Inferior parietal cortex (tissue), 1 donor: ENCODE data around the gene OPA3.
"Not testable (repeated sequence)": the region's sequence is repeated elsewhere in the genome, so short reads cannot be mapped to it uniquely, and the experiment has no call there.

ENCODE experiments used
- DNase-seq: peaks from one replicate; pipeline ENCODE4 v3.0.0-alpha.2; 2016; ENCODE audit errors: extremely low spot score

Gene OPA3

DNA sequence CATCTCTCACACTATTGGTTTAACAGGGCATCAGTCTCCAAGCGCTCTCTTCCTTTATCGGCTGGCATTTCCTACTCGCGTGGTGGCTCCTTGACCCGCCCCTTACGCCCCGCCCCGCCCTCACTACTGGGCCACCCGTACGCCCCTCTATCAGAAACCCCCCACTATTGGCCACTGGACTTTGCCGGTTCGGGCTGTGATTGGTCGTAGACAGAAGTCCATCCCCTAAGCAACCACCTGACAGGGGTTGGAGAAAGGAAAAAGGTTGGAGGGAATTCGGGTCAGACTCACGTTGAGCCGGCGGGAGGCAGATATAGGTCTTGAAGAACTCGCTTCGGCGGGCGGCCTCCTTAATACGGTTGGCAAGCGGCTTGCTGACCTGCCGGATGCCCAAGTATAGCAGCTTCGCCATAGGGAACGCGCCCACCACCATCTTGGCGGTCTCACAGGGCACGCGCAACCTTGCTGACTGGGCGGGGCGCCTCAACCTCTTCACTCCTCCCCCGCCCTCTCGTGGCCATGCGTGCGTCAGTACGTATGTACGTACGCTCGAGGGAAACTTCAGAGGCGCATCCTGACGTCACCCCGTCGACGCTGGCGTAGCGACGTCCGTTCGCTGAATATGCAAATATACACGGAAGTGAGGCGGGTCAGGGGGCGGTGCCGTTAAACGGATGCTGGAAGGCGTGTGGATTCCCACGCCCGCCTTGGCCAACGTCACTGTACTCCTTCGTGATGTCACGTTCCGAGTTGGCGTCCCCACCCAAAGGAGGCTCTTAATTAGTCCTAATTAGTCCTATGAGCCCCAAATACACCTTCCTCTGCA lies at the start of gene OPA3:
Gene OPA3 (minus strand): TSS at position 471 of the 826 bp plus-strand sequence. CDS start 38 bp downstream, at position 433.
- DNase-seq: peak; percentile 99

DNA sequence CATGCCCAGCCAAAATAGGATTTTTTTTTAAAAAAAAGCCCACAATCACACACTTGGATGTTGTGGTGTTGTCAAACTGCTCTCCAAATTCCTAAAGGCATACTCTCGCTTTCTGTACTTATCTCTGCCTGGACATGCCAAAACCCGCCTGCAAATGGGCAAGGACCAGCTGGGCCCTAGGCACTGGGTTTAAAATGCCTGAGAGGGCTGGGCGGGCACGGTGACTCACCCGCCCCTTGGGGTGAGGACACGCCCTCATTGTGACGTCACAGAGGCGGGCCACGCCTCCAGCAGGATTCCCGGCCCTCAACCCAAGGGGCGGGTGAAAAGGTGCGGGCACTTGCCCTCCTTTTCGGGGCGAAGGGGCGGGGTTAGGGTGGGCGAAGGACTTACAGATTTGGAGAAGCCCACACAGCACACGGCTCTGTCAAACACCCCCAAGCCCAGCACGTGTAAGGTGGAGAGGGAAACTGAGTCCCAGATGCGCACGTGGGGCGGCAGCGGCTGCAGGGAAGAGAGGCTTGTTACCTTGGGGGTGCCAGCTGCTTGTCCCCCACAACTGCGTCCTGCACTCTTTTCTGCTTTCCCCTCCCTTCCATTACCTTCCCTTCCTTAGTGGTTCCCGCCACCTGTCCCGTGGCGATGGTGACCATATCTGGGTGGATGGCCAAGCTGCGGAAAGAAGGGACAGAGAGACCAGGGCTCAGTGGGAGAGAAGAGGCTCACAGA lies 48.0 kb upstream of the OPA3 start:
- no peak for DNase-seq

DNA sequence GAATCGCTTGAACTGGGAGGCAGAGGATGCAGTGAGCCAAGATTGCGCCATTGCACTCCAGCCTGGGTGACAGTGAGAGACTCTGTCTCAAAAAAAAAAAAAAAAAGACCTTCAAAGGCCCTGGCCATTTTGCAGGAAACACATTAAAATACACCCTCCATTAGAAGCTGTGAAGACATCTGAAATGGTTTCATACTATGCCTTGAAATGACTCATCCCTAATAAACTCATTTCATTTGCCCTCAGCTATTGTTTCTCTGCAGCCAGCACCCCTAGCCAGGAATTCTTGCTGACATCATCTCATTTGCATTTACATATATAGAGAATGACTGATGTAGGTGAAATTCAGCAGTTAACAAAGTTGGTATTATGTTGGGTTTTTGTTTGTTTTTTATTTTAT lies 45.9 kb upstream of the OPA3 start:
- DNase-seq: no peak

DNA sequence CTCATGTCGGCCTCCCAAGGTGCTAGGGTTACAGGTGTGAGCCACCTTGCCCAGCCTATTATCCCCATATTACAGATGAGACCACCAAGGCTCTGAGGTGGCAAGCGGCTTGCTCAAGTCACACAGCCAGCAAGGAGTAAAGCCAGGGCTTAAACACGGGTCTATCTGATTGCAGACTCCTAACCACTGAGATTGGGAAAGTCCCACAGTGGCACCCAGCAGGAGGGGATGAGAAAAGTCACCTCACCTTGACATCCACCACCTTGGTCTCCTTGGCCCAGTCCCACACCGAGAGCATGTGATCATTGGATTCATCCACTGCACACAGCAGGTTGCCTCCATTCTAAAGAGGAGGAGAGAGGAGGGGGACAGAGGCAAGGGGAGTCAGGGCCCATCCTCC lies 45.1 kb upstream of the OPA3 start:
- DNase-seq: no peak

DNA sequence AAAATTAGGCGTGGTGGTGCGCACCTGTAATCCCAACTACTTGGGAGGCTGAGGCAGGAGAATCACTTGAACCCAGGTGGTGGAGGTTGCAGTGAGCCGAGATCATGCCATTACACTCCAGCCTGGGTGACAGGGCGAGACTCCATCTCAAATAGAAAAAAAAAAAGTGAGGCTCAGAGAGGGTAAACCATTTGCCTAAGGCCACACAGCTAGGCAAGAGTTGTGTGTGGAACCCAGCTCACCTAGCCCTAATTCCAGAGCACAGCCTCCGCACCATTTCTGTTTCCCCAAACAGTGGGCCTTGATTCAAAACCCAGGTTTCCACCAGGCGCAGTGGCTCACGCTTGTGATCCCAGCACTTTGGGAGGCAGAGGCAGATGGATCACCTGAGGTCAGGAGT lies 43.6 kb upstream of the OPA3 start:
- DNase-seq: not testable (repeated sequence)

DNA sequence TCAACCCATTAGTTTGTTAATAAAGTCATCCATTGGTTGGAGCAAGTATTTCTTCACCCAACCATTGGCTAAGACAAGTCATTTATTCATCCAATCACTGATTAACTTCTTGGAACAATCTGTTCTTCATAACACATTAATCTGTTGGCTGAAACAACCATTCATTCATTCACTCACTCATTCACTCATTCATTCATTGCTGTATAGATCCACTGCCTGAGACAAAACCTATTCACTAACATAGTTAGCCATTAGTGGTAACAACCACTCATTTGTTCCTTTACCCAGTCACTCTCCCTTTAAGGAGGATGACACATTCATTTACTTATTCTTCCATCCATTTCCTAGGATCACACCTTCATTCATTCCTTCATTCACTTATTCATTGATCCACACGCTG lies 39.4 kb upstream of the OPA3 start:
- DNase-seq: no peak

DNA sequence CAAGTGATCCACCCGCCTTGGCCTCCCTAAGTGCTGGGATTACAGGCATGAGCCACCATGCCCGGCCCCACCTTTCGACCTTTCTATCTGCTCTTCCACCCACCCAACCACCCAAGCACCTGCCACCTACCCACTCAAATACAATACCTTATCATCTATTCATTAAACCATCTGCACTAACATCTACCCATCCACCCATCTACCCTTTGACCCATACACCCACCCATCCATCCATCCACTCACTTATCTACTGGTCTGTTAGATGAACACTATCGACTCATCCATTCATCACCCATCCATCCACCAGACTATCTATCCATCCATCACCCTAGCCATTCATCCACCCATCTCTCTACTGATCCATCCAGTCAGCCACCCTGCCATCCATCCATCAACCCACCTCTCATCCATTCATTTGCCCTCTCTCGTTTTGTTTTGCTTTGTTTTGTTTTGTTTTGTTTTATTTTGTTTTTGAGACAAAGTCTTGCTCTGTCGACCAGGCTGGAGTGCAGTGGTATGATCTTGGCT lies 37.4 kb upstream of the OPA3 start:
- DNase-seq: no peak

DNA sequence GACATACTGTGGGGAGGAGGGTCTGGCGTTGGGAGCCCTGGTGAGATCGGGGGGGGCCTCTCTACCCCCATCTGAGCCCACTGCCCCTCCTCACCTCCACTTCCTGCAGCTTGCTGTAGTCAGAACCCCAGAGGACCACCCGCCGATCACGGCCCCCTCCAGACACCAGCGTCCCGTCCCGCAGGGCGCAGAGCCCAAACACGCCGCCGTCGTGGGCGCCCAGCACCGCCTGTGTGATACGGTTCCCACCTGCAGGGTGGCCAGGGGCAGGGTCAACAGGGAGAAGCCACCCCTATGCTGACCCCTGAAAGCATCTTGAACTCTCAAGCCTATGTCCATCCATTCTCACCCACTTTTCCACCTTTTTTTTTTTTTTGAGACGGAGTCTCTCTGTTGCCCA lies 36.8 kb upstream of the OPA3 start:
- DNase-seq: no peak

DNA sequence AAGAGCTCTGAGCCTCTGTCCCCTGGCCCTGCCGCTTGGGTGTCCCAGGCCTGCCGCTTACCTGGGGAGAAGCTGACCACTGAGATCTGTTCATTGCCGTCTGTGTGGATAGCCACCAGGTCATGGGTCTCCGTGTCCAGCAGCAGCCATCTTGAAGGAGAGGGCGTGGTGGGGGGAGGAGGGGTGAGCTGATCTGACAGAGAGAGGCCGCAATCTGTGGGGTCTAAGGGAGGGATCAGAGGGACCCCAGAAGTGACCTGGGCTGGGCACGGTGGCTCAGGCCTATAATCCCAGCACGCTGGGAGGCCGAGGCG lies 32.1 kb upstream of the OPA3 start:
- DNase-seq: no peak

DNA sequence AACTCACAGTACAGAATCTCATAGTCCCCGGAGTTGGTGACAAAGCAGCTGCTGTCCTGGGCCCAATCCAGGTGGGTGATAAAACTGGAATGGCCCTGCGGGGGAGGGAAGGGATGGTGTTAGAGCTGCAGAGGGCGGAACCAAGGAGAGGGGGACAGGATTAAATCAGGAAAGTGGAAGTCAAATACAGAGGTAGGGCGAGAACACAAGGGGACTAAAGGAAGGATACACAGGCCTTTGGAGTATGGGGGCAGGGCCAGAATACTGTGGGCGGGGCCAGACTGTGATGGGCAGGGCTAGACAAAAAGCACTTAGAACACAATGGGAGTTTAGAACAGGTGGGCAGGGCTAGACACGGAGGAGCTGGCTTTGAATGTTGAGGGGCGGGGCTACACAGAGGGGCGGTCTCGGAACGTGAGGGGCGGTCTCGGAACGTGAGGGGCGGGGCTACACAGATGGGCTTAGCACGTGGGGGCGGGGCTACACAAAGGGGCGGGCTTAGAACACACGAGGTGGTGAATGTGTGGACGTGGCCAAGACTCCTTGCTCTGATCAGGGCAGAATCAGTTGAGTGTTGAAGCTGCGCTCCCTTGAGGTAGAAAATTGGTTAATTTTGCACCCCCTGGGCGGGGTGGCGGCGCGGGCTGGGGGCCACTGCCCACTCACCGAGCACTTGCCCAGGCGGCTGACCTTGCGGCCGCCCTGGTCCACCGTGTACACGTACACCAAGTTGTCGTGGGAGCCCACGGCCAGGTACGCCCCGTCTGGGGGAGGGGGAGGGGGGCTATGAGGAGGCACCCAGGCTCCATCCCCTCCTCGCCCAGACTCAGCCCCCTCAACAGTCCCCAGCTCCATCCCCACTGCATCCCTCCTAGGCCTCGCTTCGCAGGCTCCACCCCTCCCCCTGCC lies 31.4 kb upstream of the OPA3 start:
- no peak for DNase-seq

DNA sequence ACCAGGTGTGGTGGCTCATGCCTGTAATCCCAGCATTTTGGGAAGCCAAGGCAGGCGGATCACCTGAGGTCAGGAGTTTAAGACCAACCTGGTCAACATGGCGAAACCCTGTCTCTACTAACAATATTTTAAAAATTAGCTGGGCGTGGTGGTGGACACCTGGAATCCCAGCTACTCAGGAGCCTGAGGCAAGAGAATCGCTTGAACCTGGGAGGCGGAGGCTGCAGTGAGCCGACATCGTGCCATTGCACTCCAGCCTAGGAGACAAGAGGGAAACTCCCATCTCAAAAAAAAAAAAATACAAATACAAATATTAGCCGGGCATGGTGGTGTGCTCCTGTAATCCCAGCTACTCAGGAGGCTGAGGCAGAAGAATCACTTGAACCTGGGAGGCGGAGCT lies 30.5 kb upstream of the OPA3 start:
- DNase-seq: not testable (repeated sequence)

DNA sequence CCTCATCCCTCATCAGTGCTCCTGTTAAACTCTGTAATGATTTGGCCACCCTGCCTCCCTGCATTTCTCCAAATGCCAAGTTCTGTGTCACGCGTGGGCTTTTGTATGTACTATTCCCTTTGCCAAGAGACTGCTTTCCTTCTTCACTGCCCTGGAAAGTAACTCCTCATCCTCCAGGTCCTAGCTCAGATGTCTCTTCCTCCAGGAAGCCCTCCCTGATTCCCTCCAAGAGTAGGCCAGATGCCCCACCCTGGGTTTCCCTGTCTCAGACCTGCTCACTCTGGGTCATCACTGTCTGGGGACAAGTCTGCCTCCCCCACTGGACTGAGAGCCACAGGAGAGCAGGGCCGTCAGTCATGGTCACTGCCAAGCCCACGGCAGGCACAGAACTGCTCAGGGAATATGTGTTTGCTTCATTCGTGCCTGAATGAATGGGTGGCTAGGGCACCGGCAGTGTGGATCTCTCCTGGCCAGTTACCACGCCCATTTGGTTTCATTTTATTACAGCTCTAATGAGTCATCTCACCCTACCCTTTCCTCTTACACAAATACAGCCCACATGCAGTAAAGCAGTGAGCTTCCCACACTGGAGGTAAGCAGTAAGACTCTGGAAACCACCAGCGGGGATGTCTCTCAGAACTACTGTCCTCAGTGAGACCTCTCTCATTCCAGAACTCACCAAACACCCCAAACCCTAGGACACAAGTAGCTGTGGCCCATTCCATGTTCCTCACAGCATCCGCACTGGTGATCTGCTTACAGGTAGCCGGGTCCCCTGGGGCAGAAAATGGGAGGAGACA lies 29.5 kb upstream of the OPA3 start:
- DNase-seq: no peak

DNA sequence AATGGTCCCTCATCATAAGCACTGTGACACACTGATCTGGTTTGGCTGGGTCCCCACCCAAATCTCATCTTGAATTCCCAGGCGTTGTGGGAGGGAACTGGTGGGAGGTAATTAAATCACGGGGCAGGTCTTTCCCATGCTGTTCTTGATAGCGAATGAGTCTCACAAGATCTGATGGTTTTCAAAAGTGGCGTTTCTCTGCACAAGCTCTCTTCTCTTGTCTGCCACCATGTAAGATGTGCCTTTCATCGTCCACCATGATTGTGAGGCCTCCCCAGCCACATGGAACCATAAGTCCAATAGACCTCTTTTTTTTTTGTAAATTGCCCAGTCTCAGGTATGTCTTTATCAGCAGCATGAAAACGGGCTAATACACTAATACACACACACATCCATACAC lies 24.3 kb upstream of the OPA3 start:
- DNase-seq: no peak

DNA sequence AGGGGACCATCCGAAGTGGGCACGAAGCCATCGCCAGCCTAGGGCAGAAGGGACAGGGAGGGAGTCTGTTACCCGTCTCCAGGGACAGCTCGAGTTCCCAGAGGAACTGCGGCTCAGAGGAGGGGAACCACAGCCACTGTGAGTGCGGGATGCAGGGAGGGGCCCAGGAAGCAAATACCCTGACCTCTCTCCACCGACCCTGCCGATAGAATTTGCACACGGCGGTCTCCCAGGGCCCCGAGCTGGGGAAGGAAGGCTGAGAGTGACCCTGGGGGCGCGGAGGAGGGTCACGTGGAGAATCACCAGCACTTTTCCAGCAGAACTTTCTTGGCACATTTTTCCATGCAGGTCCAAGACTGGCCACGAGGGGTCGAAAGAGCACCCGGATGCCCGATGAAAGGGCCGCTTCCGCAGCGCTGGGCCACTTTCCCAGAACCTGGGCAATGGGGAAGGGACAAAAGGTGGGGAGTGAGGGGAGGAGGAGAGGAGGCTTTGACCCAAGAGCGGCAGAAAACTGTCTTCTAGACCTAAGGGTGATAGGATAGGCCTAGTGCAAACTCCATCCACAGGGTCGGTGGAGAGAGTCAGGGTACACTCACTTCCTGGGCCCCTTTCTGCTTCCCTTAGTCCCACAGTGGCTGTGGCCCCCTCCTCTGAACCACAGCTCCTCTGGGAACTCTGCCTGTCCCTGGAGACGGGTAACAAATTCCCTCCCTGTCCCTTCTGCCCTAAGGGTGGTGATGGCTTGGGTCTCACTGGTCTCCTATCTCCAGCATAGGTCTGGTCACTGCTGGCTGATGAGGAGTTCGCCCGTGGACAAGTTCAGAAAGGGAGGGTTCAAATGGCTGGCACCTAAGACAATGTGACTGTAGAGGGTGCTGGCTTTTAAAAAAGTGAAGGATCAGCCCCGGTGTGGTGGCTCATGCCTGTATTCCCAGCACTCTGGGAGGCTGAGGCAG lies 22.7 kb upstream of the OPA3 start:
- DNase-seq: peak; percentile 69

DNA sequence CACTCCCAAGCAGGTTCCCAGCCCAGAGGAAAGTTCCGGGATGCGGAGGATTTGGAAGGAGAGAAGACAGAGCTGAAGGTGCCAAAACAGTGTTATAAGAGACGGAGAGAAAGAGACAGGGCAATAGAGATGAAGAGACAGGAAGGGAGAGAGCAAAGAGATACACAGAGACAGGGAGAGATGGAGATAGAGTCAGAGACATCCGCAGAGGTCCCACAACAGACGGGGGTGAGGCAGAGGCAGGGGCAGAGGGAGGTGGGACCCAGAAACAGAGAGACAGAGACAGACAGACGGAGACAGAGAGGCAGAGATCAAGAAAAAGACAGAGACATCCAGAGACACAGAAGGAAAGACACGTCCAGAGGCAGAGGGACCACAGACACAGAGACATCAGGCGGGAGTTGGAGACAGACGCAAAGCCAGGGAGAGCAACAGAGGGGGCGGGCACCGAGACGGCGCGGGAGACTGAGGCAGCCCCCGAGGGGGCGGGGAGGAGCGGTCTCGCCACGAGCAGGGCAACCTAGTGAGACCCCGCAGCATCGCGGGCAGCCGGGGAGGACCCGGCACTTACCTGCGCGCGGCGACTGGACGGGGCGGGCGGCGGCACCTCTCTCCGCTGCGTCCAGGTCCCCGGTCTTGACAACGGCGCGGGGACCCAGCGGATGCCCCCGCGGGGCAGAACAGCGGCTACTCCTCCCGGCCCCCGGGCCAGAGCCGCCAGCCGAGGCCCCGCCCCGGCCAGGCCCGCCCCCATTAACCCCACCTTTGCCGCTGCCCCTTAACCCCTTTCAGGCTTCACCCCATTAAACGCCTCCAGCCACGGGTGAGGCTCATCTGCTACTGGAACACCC lies 17.1 kb upstream of the OPA3 start, which contains the start of gene GPR4:
Gene GPR4 (minus strand): TSS at position 689 of the 851 bp plus-strand sequence. CDS start 10,346 bp downstream, outside the sequence.
- DNase-seq: no peak

DNA sequence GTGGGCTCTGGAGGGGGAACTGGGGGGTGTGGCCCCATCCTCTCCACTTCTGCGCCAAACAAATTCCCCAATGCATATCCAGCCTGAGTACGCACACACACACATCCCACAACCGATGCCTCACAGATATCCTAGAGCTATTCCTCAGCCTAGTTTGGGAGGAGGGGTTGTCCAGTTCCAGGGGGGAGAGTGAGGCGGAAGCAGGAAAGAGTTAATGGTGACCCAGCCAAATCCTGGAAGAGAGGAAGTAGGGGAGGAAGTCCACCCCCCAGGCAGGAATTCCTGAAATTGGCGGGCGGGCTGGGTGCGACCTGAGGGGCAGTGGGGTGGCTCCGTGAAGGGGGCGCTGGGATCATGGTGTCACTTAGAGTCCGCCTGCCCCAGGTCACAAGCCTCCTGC lies 16.5 kb upstream of the OPA3 start:
- no peak for DNase-seq

DNA sequence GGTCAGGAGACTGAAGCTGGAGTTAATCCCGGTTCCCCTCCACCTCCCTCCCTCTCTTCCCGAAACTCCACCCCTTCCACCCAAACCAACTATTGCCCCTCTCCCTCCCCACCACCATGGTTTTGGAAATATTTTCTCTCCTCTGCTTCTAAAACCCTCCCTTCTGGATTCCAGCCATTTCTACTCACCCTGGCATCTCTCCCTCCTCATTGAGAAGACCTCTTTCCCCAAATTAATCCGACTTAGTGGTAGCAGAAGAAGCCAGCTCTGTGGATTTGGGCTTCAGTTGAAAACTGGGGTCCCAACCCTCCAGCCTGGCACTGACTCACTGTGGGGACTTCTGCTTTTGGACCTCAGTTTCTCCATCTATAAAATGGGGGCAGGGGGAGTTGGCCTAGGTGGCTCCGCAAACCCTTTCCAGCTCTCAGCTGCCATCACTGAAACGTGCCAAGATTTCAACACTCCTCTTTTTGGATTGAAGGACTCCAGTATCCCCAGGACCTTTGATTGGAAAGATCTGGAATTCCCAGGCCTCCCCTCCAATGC lies 15.8 kb upstream of the OPA3 start:
- no peak for DNase-seq

DNA sequence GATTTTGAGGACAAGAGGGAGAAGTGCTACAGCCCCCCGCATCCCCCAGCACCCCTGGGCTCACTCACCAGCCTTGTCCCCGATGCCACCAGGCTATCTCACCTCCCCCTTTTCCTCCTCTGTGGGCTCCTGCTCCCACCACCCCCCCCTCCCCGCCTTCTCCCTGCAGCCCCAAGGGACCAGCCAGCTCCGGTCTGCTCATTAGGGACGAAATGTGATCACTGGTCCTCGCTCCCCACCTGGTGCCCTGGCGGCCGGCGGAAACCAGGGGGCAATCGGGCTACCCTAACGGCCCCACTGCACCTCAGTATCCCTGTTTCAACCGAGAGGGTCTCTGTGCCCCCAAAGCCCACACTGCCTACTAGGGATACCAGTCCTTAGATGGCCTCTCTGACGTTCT lies 14.7 kb upstream of the OPA3 start:
- DNase-seq: no peak
